OCI-LY3 (cell line): ENCODE results near the gene MAP3K15.
A peak's percentile ranks its signal among the peaks of the same experiment; 100 is the strongest.

Experiments
- H2AFZ ChIP-seq: fragments of 200-600, 300-600 bp; shearing (Covaris generic); 2 replicates; pipeline ENCODE4 v1.6.0; 2014; ENCODE audit warnings: antibody characterized with exemption, low read depth, low read length
- H3K27ac ChIP-seq: fragments of 200-600, 300-600 bp; sonication (generic); 2 replicates; pipeline ENCODE4 v1.5.1; 2014; ENCODE audit warnings: mild to moderate bottlenecking, low read length, moderate library complexity, mixed read lengths
- H3K27me3 ChIP-seq: fragments of 200-600, 300-600 bp; sonication (generic); 2 replicates; pipeline ENCODE4 v1.6.1; 2014; ENCODE audit warnings: low read depth, low read length, mixed read lengths
- H3K36me3 ChIP-seq: fragments of 200-600, 300-600 bp; sonication (generic); replicated peaks from 2 replicates; pipeline ENCODE3; 2014; ENCODE audit warnings: low read depth, low read length, mixed read lengths
- H3K4me1 ChIP-seq: fragments of 300-600, 200-600 bp; sonication (generic); 2 replicates; pipeline ENCODE4 v1.6.1; 2014; ENCODE audit warnings: low read length, mixed read lengths
- H3K4me2 ChIP-seq: fragments of 200-600, 300-600 bp; sonication (generic); 2 replicates; pipeline ENCODE4 v1.6.1; 2014; ENCODE audit warnings: low read length, mixed read lengths
- H3K4me3 ChIP-seq: fragments of 300-600, 200-600 bp; sonication (generic); 2 replicates; pipeline ENCODE4 v1.5.1; 2014; ENCODE audit warnings: antibody characterized with exemption, mild to moderate bottlenecking, low read length, moderate library complexity
- H3K79me2 ChIP-seq: fragments of 300-600, 200-600 bp; shearing (Covaris generic); 2 replicates; pipeline ENCODE4 v1.6.1; 2014; ENCODE audit warnings: mild to moderate bottlenecking, low read length, mixed read lengths
- H3K9ac ChIP-seq: fragments of 300-600, 200-600 bp; shearing (Covaris generic); 2 replicates; pipeline ENCODE4 v1.6.0; 2014; ENCODE audit warnings: mild to moderate bottlenecking, low read length, moderate library complexity
- H3K9me3 ChIP-seq: fragments of 200-600, 300-600 bp; shearing (Covaris generic); 2 replicates; pipeline ENCODE4 v1.6.1; 2014; ENCODE audit warnings: low read length, mixed read lengths; ENCODE audit not compliant: insufficient read depth
- H4K20me1 ChIP-seq: fragments of 200-600, 300-600 bp; sonication (generic); 2 replicates; pipeline ENCODE4 v1.6.1; 2016; ENCODE audit warnings: low read length, mixed read lengths; ENCODE audit not compliant: insufficient read depth
- EZH2phosphoT487 ChIP-seq: fragments of 200-600 bp; shearing (Covaris generic); IDR thresholded peaks from 2 replicates; pipeline ENCODE4 v1.6.1; 2018; ENCODE audit warnings: antibody characterized with exemption, mixed run types, low read depth
- TF ChIP-seq, protein P1 (sequence below): fragments of 200-600, 300-600 bp; sonication (generic); IDR thresholded peaks from 2 replicates; pipeline ENCODE4 v1.5.1; 2014; ENCODE audit warnings: antibody characterized with exemption, low read length, low read depth

Gene MAP3K15

DNA sequence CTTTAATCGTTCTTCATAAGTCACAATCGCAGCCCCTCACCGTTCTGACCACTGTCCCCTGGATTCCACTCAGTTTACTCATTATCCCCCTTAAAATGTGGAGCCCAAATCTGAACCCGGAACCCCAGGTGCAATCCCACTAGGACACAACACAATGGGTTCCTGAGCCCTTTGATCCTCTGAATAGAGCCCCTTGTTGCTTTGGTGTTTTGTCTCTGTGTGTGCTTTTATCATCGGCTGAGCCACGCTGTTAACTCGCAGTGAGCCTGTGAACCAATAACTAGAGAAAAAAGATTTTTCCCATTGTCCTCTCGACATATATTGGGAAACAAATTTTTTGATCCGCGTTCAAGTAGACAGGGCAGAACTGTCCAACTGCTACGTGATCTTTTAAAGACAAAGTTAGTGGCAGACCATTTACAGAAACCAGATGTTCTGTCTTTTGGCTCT is 172.2 kb downstream of the MAP3K15 start:
- H4K20me1 ChIP-seq, result no peaks in the 10 kb centered on the region
- TF ChIP-seq EZH2phosphoT487, result no peak
- TF ChIP-seq, protein P1, sequence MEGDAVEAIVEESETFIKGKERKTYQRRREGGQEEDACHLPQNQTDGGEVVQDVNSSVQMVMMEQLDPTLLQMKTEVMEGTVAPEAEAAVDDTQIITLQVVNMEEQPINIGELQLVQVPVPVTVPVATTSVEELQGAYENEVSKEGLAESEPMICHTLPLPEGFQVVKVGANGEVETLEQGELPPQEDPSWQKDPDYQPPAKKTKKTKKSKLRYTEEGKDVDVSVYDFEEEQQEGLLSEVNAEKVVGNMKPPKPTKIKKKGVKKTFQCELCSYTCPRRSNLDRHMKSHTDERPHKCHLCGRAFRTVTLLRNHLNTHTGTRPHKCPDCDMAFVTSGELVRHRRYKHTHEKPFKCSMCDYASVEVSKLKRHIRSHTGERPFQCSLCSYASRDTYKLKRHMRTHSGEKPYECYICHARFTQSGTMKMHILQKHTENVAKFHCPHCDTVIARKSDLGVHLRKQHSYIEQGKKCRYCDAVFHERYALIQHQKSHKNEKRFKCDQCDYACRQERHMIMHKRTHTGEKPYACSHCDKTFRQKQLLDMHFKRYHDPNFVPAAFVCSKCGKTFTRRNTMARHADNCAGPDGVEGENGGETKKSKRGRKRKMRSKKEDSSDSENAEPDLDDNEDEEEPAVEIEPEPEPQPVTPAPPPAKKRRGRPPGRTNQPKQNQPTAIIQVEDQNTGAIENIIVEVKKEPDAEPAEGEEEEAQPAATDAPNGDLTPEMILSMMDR, result no peak
- H3K4me2 ChIP-seq, result peak overlapping the region; percentile 86
- H3K9ac ChIP-seq, result peak overlapping the region; percentile 80
- no peaks in the 10 kb centered on the region for H3K9me3 ChIP-seq
- H3K36me3 ChIP-seq, result no peaks in the 10 kb centered on the region
- H3K4me3 ChIP-seq, result peak overlapping the region; percentile 99
- H3K4me1 ChIP-seq, result peaks cover 9% of the 10 kb centered on the region
- H3K27ac ChIP-seq, result no peak overlapping the region
- no peaks in the 10 kb centered on the region for H3K27me3 ChIP-seq
- peaks cover 44% of the 10 kb centered on the region for H3K79me2 ChIP-seq
- H2AFZ ChIP-seq, result peak overlapping the region; percentile 91

DNA sequence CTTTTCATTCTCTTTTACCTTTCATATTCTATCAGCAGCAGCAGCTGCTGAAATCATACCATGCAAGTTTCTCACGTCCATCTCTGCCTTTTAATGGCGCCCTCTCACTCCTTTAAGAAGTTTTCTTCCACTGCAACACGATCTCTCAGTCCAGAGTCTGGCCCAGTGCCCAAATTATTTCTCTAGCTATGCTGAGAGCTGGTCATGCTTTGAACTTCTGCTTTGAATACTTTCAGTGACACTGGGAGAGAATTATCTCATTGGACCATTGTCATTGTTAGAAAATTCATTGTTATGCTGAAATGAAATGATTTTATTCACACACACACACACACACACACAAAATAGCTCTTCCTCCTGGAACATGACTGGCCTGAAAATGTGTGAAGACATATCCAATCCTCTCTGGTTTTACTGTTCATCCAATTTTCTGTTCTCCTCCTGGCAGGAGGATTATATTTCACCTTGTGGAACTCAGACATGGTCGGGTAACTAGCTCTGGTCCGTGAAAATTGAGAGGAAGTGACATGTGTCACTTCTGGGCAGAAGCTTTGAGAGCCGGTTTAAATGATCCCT is 172.9 kb downstream of the MAP3K15 start:
- TF ChIP-seq, protein P1, result no peak
- no peak for TF ChIP-seq EZH2phosphoT487
- Histone ChIP-seq H3K4me1 (peaks cover 9% of the 10 kb centered on the region), H3K4me3 (no peak overlapping the region), H3K27ac (no peak overlapping the region), H3K9me3 (no peaks in the 10 kb centered on the region), H3K79me2 (peaks cover 37% of the 10 kb centered on the region), H4K20me1 (no peaks in the 10 kb centered on the region), H3K27me3 (no peaks in the 10 kb centered on the region), H3K36me3 (no peaks in the 10 kb centered on the region), H2AFZ (no peak overlapping the region), H3K4me2 (0 out of 2 replicates have a peak overlapping the region, but pooled peaks have one; percentile 86), H3K9ac (no peak overlapping the region)

DNA sequence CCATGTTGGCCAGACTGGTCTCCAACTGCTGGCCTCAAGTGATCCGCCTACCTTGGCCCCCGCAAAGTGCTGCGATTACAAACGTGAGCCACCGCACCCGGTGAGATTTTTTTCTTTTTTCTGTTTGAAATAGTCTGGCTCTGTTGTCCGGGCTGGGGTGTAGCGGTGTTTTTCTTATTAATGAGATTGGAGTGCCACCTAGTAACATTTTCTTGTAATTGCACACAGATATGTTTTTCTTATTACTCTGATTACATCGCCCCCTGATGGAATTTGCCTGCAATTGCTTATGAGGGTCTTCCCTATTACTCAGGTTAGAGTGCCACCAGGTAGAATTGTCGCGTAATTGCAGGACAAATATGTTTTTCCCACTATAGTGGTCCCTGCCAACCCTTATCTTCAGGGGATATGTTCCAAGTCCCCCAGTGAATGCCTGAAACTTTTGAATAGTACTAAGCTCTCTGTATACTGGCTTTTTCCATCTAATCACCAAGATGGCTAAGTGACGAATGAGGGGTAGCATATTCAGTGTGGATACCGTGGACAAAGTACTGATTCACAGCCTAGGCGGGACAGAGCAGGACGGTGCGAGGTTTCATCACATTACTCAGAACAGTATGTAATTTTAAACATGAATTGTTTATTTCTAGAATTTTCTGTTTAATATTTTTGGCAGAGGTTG is 180.2 kb downstream of the MAP3K15 start:
- H2AFZ ChIP-seq, result peak overlapping the region; percentile 76; the same call in 1 of the 2 replicates
- H3K27ac ChIP-seq, result no peak overlapping the region
- TF ChIP-seq, protein P1, result peak; percentile 96
- no peak for TF ChIP-seq EZH2phosphoT487
- no peaks in the 10 kb centered on the region for H3K36me3 ChIP-seq
- no peaks in the 10 kb centered on the region for H3K79me2 ChIP-seq
- H4K20me1 ChIP-seq, result no peaks in the 10 kb centered on the region
- peak overlapping the region; percentile 81 for H3K4me3 ChIP-seq
- H3K9me3 ChIP-seq, result no peaks in the 10 kb centered on the region
- no peaks in the 10 kb centered on the region for H3K4me1 ChIP-seq
- peak overlapping the region; percentile 46 for H3K9ac ChIP-seq
- peak overlapping the region; percentile 75 for H3K4me2 ChIP-seq
- no peaks in the 10 kb centered on the region for H3K27me3 ChIP-seq

DNA sequence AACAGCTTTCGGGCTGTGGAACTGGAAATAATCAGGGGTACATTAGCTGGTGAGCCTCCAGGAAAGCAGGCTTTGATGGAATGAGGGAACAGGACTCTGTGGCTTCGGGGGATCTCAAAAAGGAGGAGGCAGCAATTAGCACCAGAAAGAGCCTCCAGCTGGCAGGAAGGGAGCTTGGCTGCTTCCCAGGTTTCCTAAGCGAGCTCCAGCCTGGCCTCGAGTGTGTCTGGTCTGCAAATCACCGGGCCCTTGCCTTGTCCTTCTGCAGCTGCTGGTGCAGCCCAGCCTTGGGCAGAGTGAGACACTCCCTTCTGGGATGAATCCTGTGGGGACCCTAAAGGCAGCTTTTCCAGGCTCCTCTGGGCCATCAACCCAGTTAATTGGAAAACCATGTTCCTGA is 182.3 kb downstream of the MAP3K15 start:
- Histone ChIP-seq H3K27me3 (no peaks in the 10 kb centered on the region), H3K4me1 (no peaks in the 10 kb centered on the region), H3K79me2 (no peaks in the 10 kb centered on the region), H3K9ac (no peak overlapping the region), H3K9me3 (no peaks in the 10 kb centered on the region), H3K4me2 (no peak overlapping the region), H3K4me3 (no peak overlapping the region), H3K36me3 (no peaks in the 10 kb centered on the region), H2AFZ (no peak overlapping the region), H3K27ac (no peak overlapping the region), H4K20me1 (no peaks in the 10 kb centered on the region)
- no peak for TF ChIP-seq EZH2phosphoT487
- TF ChIP-seq, protein P1, result no peak
